BE2C (cell line): ENCODE measurements around the gene HTRA3.

Source experiments
- DNase-seq: peaks from one replicate; pipeline ENCODE4 v3.0.0-alpha.2; 2020
- H3K27me3 ChIP-seq: fragments of 250-450 bp; sonication (Bioruptor Pico); 2 replicates; pipeline ENCODE4 v1.5.1; 2020; ENCODE audit warnings: mild to moderate bottlenecking
- H3K36me3 ChIP-seq: fragments of 250-450 bp; sonication (Bioruptor Pico); 2 replicates; pipeline ENCODE4 v1.5.1; 2020; ENCODE audit warnings: mild to moderate bottlenecking
- H3K4me1 ChIP-seq: fragments of 250-450 bp; sonication (Bioruptor Pico); 2 replicates; pipeline ENCODE4 v1.5.1; 2020
- H3K4me3 ChIP-seq: 2 replicates; pipeline ENCODE4 v1.5.1; 2011; ENCODE audit warnings: low read depth, low read length
- H3K9me3 ChIP-seq: fragments of 250-450 bp; sonication (Bioruptor Pico); 2 replicates; pipeline ENCODE4 v1.5.1; 2020
- TF ChIP-seq, protein P1 (sequence below): IDR thresholded peaks from 2 replicates; pipeline ENCODE4 v1.5.1; 2012; ENCODE audit warnings: mild to moderate bottlenecking, low read depth, low read length

Gene HTRA3

DNA sequence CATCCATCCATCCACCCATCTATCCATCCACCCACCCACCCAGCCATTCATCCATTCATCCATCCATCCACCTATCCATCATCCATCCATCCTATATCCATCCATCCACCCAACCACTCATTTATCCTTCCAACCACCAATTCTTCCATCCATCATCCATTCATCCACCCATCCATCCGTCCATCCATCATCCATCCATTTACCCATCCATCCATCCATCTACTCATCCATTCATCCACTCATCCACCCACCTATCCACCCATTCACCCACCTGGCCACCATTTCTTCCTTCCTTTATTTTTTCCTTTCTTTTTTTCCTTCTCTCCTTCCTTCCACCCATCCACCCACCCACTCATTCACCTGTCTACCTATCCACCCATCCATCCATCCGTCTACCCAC is 25.2 kb downstream of the HTRA3 start:
- DNase-seq = no peak
- Histone ChIP-seq H3K36me3 (no peaks in the 10 kb centered on the region), H3K27me3 (no peaks in the 10 kb centered on the region), H3K4me1 (no peaks in the 10 kb centered on the region), H3K4me3 (no peak overlapping the region), H3K9me3 (no peaks in the 10 kb centered on the region)
- TF ChIP-seq, protein P1, sequence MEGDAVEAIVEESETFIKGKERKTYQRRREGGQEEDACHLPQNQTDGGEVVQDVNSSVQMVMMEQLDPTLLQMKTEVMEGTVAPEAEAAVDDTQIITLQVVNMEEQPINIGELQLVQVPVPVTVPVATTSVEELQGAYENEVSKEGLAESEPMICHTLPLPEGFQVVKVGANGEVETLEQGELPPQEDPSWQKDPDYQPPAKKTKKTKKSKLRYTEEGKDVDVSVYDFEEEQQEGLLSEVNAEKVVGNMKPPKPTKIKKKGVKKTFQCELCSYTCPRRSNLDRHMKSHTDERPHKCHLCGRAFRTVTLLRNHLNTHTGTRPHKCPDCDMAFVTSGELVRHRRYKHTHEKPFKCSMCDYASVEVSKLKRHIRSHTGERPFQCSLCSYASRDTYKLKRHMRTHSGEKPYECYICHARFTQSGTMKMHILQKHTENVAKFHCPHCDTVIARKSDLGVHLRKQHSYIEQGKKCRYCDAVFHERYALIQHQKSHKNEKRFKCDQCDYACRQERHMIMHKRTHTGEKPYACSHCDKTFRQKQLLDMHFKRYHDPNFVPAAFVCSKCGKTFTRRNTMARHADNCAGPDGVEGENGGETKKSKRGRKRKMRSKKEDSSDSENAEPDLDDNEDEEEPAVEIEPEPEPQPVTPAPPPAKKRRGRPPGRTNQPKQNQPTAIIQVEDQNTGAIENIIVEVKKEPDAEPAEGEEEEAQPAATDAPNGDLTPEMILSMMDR = no peak

DNA sequence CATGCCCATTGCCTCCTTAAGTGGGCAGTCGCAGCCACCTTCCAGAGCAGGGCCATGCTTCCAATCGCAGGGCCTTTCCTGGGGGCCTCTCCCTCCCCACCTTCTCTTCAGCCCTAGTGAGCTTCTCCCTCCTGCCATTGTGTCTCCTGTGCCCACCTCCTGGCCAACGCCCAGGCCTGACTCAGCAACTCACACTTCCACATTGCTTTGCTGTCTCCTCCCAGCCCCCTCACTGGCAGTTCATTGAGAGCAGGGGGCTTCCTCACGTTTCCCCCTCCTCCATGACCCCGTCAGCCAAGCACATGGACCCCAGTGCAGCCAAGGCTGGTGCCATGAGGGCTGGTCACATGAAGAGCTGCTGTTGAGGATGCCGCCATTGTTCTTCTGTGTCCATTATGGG is 25.9 kb downstream of the HTRA3 start:
- H3K36me3 ChIP-seq = no peaks in the 10 kb centered on the region
- no peak overlapping the region for H3K4me3 ChIP-seq
- H3K9me3 ChIP-seq = no peaks in the 10 kb centered on the region
- no peaks in the 10 kb centered on the region for H3K27me3 ChIP-seq
- DNase-seq = peak; percentile 2
- TF ChIP-seq, protein P1 = no peak
- no peaks in the 10 kb centered on the region for H3K4me1 ChIP-seq

DNA sequence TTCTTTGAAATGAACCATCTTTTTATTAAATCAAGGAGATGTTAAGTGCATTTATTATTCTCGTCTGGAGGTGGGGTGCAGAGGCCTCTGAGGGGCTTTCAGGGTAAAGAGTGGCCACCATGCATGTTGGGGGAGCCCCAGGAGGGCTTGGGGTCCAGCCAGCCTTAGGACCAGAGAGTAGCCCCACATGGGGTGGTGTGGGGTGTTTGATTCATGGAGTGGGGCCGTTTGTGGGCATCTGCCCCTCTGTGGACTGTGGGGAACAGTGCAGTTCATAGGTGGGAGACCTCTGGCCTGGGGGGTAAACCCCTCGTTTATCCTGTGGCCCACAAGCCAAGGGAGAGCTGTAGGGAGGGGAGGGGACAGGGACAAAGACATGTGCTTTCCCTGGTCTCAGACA is 26.9 kb downstream of the HTRA3 start:
- H3K4me1 ChIP-seq = no peaks in the 10 kb centered on the region
- no peaks in the 10 kb centered on the region for H3K36me3 ChIP-seq

DNA sequence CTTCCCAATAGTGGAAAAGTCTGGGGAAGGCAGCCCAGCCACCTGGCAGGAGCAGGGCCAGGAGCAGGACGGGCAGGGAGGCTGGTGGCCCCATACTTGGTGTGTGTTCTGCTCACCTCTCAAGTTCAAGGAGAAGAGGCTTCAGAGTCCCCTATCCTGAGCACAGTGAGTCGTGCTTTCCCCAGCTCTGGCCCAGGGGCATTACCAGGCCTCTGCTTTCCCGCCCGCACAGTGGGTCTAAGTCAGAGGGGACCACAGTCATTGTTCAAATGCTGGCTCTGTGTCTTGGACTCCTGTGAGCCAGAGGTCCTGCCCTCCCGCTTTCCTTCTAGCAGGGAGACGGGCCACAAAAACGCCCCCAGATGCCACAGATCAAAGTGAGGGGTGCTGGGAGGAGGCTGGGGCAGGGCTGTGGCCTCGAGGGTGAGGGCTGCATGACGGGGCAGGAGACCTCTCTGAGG is 27.6 kb downstream of the HTRA3 start:
- no peak overlapping the region for H3K4me3 ChIP-seq
- TF ChIP-seq, protein P1 = no peak
- peak; percentile 3 for DNase-seq
- H3K4me1 ChIP-seq = no peaks in the 10 kb centered on the region
- no peaks in the 10 kb centered on the region for H3K27me3 ChIP-seq
- H3K9me3 ChIP-seq = no peaks in the 10 kb centered on the region
- H3K36me3 ChIP-seq = no peaks in the 10 kb centered on the region

More for the DNA sequence above, 26.9 kb downstream of the HTRA3 start:
- no peaks in the 10 kb centered on the region for H3K9me3 ChIP-seq
- H3K4me3 ChIP-seq = no peak overlapping the region
- no peaks in the 10 kb centered on the region for H3K27me3 ChIP-seq
- TF ChIP-seq, protein P1 = no peak
- DNase-seq = peak; percentile 0

DNA sequence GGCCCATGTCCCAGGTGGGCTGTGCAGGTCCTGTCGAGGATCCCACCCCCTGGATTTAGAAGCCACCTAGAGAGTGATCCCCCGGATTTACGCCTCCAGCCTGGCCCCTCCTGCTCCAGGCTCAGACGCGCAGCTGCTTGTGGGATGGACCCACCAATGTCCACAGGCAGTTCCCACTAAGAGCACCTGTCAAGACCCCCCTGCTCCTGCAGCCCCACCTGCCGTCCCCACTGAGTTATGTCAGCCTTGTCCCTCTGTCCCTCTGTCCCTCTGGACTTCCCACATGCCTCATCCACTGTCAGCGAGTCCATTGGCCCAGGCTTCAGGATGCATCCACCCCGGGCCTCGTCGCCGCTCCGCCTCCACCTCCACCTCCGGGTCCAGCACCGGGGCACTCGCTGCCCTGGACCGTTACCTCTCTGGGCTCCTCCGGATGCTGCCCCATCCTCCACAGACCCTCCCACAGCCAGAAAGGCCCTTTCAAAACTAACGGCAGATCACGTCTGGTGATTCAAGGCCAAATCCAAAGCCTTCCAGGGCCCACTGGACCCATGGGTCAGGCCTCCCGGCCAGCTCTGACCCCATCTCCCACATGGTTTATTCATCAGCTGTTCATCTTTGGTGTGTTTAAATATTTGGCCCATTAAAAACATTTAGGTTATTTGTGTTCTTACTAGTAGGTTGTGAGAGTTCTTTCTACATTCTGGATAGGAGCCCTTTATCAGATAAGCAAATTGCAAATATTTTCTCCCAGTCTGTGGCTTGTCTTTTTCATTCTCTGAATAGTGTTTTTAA is 28.3 kb downstream of the HTRA3 start:
- DNase-seq = peak; percentile 3
- H3K36me3 ChIP-seq = no peaks in the 10 kb centered on the region
- no peak overlapping the region for H3K4me3 ChIP-seq
- TF ChIP-seq, protein P1 = no peak; the same call in 1 of the 2 replicates
- no peaks in the 10 kb centered on the region for H3K27me3 ChIP-seq
- H3K4me1 ChIP-seq = no peaks in the 10 kb centered on the region
- H3K9me3 ChIP-seq = no peaks in the 10 kb centered on the region

DNA sequence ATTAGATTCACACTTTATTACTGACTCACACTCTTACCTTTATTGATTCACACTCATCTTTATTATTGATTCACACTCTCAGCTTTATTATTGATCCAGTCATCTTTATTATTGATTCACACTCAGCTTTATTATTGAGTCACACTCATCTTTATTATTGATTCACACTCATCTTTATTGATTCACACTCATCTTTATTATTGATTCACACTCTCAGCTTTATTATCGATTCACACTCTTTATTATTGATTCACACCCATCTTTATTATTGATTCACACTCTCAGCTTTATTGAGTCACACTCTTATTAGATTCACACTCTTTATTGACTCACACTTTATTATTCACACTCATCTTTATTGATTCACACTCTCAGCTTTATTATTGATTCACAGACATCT is 31.3 kb downstream of the HTRA3 start:
- H3K4me1 ChIP-seq = no peaks in the 10 kb centered on the region
- TF ChIP-seq, protein P1 = no peak
- no peaks in the 10 kb centered on the region for H3K9me3 ChIP-seq
- H3K4me3 ChIP-seq = no peak overlapping the region
- no peaks in the 10 kb centered on the region for H3K27me3 ChIP-seq
- no peak for DNase-seq
- H3K36me3 ChIP-seq = no peaks in the 10 kb centered on the region
